Stomach (tissue), 4 donors: Measurements from ENCODE around the gene FAM184B.

Experiments
- POLR2A ChIP-seq, 4 donors: fragments of 450-650 bp; IDR thresholded peaks; one replicate each; pipeline ENCODE4 v1.6.1; 2016; ENCODE audit warnings: antibody characterized with exemption in 4 of 4, control low read depth in 2 of 4, mild to moderate bottlenecking in 1 of 4, moderate library complexity in 1 of 4
- POLR2AphosphoS5 ChIP-seq, 3 donors: sonication (generic); formaldehyde crosslinking; IDR thresholded peaks; one replicate each; pipeline ENCODE4 v1.6.1; 2016; ENCODE audit warnings: antibody characterized with exemption in 3 of 3
- TF ChIP-seq, protein P1 (sequence below), 7 experiments: fragments of 450-650 bp in 4 of 7; fragments of 200-600 bp in 3 of 7; sonication (generic) in 3 of 7; IDR thresholded peaks; one replicate each; pipeline ENCODE4 v1.5.1; 2016 to 2019; ENCODE audit warnings: antibody characterized with exemption in 7 of 7, control low read depth in 2 of 7, mild to moderate bottlenecking in 1 of 7

DNA sequence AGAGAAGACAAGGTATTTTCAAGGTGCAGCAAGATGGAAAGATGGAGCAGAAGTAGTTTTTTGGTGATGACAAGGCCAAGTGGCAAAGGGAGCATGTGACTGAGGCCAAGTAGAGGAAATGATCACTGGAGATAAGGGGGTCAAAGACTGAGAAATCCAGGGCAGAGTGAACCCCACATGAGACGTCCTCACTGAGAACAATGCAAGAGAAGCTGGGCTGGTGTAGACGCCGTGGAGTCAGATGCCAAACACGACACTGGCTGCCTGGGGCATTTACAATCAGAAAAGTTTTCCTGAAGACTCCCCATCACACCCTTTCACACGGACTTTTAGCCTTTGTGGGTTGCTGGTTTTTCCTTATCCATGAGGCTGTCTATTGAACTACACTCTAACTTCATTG lies 69.3 kb downstream of the FAM184B start:
- TF ChIP-seq, protein P1, sequence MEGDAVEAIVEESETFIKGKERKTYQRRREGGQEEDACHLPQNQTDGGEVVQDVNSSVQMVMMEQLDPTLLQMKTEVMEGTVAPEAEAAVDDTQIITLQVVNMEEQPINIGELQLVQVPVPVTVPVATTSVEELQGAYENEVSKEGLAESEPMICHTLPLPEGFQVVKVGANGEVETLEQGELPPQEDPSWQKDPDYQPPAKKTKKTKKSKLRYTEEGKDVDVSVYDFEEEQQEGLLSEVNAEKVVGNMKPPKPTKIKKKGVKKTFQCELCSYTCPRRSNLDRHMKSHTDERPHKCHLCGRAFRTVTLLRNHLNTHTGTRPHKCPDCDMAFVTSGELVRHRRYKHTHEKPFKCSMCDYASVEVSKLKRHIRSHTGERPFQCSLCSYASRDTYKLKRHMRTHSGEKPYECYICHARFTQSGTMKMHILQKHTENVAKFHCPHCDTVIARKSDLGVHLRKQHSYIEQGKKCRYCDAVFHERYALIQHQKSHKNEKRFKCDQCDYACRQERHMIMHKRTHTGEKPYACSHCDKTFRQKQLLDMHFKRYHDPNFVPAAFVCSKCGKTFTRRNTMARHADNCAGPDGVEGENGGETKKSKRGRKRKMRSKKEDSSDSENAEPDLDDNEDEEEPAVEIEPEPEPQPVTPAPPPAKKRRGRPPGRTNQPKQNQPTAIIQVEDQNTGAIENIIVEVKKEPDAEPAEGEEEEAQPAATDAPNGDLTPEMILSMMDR (IDR thresholded peaks at IDR 0.05) = no peak
- TF ChIP-seq POLR2A (IDR thresholded peaks at IDR 0.05) = no peak
- no peak for TF ChIP-seq POLR2AphosphoS5 (IDR thresholded peaks at IDR 0.05)
